Caki2 (cell line): ENCODE results near the gene SAMHD1. TPM values are rescaled to one million over a fixed set of nuclear protein-coding genes. Genes with fewer than 3 reads are reported as not detected.
"Not testable (repeated sequence)": the region's sequence is repeated elsewhere in the genome, so short reads cannot be mapped to it uniquely, and the experiment has no call there.

Experiments
- DNase-seq: peaks from one replicate; pipeline ENCODE4 v3.0.0-alpha.2; 2015; ENCODE audit warnings: low read depth
- in situ Hi-C: cut with HindIII; loops from 2 replicates; pipeline ENCODE4 v1.10.0; 2016; ENCODE audit warnings: low sequenced_read_pairs, low pct_unique_long_range_greater_than_20kb, mixed read lengths
- total RNA-seq: library from RNA; depleted of rRNA; stranded (reverse); fragments of >200 nt; shearing (Covaris generic); gene quantifications from 2 replicates; pipeline ENCODE4 v1.2.3, GENCODE V29; 2014; ENCODE audit warnings: low replicate concordance

The SAMHD1 gene
- total RNA-seq, 1 experiment from 2014 or later: 15.7 TPM

- DNase-seq: no peak
- in situ Hi-C loops: no loop called here
These were observed 26.3 kb downstream of the SAMHD1 start for GRCh38 chr20:36925234-36925633.

DNA sequence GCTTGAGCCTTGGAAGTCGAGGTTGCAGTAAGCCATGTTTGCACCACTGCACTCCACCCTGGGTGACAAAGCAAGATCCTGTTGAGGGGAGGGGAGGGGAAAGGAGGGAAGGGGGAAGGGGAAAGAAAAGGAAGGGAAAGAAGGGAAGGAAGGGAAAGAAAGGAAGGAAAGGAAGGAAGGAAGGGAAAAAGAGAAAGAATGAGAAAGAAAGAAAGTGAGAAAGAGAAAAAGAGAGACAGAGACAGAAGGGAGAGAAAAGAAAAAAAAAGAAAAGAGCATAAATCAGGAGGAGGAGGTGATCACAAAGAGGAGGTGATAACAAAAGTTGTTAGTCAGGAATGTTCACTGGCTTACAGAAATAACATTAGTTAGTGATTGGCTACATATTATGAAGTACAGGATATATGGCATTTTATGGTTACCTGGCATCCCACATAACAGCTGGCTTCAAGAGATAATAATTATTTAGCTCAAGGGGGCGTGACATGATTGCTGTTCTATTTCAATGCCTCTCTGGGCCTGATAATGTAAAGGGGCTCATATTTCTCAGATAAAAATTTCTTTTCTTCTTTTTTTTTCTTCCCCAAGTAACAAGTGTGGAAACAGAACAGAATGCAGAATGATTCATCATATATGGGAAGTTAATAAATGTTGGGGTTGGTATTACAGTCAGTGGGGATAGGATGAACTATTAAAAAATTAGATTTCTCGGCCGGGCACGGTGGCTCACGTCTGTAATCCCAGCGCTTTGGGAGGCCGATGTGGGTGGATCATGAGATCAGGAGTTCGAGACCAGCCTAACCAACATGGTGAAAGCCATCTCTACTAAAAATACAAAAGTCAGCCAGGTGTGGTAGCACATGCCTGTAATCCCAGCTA lies 27.1 kb downstream of the SAMHD1 start:
- in situ Hi-C loops: no loop called here

DNA sequence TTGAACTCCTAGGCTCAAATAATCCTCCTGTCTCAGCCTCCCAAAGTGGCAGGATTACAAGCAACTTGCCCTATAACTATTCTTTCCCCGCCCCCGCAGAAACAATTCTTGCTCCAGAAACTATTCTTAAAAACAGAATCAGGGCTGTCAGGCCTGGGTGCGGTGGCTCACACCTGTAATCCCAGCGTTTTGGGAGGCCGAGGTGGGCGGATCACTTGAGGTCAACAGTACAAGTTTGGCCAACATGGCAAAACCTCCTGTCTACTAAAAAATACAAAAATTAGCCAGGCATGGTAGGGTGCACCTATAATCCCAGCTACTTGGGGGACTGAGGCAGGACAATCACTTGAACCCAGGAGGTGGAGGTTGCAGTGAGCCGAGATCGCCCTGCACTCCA lies 31.2 kb downstream of the SAMHD1 start:
- DNase-seq: no peak
- in situ Hi-C loops: no loop called here

More for the DNA sequence above, 27.1 kb downstream of the SAMHD1 start:
- DNase-seq: peak; percentile 91

GRCh38 chr20:36919715-36920333 lies 31.7 kb downstream of the SAMHD1 start:
- in situ Hi-C loops: no loop called here
- peak; percentile 40 for DNase-seq

DNA sequence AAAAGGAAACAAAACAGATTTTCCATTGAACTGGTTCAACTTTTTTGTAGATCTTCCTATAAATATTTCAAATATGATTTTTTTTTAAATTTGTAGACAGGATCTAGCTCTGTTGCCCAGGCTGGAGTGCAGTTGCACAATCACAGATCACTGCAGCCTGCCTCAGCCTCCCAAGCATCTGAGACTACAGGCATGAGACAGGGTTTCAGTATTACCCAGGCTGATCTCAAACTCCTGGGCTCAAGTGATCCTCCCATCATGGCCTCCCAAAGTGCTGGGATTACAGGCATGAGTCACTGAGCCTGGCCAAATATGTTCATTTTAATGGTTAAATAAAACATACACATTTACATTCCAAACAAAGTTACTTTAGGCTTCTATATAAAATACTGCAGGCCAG lies 33.6 kb downstream of the SAMHD1 start:
- in situ Hi-C loops: no loop called here
- DNase-seq: no peak

DNA sequence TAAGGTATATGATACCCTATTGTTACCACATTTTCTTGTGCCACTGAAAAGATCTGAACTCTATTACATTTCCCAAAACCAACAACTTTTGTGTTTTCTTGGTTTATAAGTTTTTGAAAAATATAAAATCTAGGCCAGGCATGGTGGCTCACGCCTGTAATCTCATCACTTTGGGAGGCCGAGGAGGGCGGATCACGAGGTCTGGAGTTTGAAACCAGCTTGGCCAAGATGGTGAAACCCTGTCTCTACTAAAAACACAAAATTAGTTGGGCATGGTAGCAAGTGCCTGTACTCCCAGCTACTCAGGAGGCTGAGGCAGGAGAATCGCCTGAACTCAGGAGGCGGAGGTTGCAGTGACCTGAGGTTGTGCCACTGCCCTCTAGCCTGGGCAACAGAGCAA lies 34.3 kb downstream of the SAMHD1 start:
- in situ Hi-C loops: no loop called here
- no peak for DNase-seq

DNA sequence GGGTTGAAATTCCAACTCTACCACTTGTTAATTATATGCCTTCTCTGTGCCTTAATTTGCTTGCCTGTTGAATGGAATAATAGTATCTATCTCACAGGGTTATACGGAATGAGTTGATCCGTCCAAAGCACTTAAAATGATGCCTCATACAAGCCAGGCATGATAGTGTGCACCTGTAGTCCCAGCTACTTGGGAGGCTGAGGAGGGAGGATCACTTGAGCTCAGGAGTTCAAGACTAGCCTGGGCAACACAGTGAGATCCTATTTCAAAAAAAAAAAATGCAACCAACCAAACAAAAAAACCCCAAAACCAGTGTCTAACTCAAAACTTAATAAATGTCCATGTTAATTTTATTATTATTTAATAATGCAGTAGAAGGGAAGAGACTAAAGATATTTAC lies 35.3 kb downstream of the SAMHD1 start:
- in situ Hi-C loops: no loop called here
- no peak for DNase-seq

- DNase-seq: no peak
- in situ Hi-C loops: no loop called here
These were observed 42.9 kb downstream of the SAMHD1 start for GRCh38 chr20:36908603-36909002.

DNA sequence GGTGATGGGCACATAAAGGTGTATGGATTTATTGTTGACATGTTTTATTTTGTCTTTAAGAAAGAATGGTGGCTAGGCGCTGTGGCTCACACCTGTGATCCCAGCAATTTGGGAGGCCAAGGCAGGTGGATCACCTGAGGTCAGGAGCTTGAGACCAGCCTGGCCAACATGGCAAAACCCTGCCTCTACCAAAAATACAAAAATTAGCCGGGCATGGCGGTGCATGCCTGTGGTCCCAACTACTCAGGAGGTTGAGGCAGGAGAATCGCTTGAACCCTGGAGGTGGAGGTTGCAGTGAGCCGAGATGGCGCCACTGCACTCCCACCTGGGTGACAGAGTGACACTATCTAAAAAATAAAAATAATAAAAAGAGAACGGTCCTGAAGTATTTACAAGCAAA lies 45.4 kb downstream of the SAMHD1 start:
- DNase-seq, in situ Hi-C loops: not testable (repeated sequence)

- in situ Hi-C loops, DNase-seq: not testable (repeated sequence)
These were observed 45.9 kb downstream of the SAMHD1 start for GRCh38 chr20:36905566-36905965.

DNA sequence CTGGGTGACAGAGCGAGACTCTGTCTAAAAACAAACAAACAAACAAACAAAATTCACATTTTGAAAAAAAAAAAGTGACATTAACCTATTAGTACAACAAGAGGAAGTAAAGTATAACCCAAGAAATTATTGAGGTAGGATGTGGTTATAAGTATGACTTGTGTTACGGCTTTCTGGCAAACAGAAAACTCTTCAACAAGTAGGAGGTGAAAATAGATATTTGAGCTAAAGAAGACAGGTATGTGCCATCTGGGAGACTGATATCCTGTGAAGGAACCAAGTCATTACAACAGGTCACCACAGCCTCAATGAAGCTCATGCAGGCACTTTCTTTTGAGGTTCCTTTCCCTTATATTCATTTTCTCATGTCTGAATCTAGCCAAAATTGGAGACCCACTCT lies 46.8 kb downstream of the SAMHD1 start:
- in situ Hi-C loops: no loop called here
- DNase-seq: no peak

- no peak for DNase-seq
- in situ Hi-C loops: no loop called here
These were observed 56.5 kb downstream of the SAMHD1 start for GRCh38 chr20:36895036-36895435.

DNA sequence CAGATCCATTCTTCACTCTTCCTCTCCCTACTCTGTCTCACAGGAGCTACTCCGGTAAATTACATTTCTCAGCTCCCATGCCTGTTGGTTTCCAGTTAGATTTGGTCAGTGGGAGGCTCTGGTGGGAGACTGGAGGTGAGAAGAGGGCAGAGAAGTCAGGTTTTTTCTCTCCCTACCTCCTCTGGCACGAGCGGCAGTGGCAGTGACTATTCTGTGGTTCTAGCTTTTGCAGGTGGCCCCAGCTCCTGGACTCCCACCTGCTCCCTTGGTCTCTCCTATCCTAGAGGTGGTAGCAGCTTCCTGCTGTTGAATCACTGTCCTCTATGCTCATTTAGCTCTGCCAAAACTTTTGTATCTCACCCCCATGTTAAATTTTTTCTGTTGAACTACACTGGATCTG lies 57.7 kb downstream of the SAMHD1 start:
- in situ Hi-C loops: no loop called here
- DNase-seq: no peak

DNA sequence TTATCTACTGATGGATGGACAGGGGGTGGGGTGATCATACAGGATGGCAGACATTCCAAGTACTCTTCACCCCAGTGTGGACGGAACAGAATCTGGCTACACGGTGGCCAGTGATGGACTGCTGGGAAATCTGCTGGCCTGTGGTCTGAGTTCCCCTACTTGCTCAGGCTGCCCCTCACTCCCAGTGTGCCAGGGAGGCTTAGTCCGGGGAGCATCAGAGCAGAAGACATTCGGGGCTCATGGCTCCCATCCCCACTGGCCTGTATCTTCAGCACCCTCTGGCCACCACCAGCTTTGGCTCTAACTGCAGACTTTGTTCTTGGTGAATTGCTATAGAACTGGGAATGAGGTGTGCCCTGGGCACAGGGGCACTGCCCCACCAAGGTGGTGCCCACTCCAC lies 60.3 kb downstream of the SAMHD1 start:
- in situ Hi-C loops: no loop called here
- DNase-seq: no peak

DNA sequence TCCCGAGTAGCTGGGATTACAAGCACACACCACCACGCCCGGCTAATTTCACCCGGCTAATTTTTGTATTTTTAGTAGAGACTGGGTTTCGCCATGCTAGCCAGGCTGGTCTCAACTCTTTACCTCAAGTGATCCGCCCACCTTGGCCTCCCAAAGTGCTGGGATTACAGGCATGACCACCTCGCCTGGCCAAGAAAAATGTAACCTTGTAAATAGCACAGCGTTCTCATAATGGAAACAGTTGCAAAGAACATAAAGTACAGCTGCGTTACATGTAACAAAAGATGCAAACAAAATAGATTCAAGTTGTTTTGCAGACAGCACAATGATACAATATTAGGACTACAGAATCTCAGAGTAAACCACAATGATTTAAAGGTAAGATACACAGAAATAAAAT lies 60.9 kb downstream of the SAMHD1 start:
- DNase-seq: no peak
- in situ Hi-C loops: no loop called here

GRCh38 chr20:36888880-36889516 lies 62.5 kb downstream of the SAMHD1 start:
- no peak for DNase-seq
- in situ Hi-C loops: no loop called here

- DNase-seq: no peak
- in situ Hi-C loops: no loop called here
These were observed 63.8 kb downstream of the SAMHD1 start for GRCh38 chr20:36887752-36888090.

GRCh38 chr20:36886859-36887751 lies 64.4 kb downstream of the SAMHD1 start:
- in situ Hi-C loops: no loop called here
- DNase-seq: peak; percentile 81
